Measurements from ENCODE around the gene SHROOM2. TPM values are rescaled to one million over a fixed set of nuclear protein-coding genes. Genes with fewer than 3 reads are reported as not detected.

SHROOM2 gene
- total RNA-seq, 1 donor from 2014 or later: 1.8 TPM

- no peak for FAIRE-seq
These were observed 74.6 kb downstream of the SHROOM2 start for GRCh38 chrX:9860826-9861225.

GRCh38 chrX:9861711-9862110 lies 75.5 kb downstream of the SHROOM2 start:
- Histone ChIP-seq H3K36me3 (ENCODE audit: control insufficient read depth, insufficient read depth, low read length) (no peaks in the 10 kb centered on the region), H3K4me3 (ENCODE audit: low read depth, low read length) (no peak overlapping the region), H3K27me3 (ENCODE audit: control insufficient read depth, insufficient read depth, low read length) (no peaks in the 10 kb centered on the region)
- no peak for TF ChIP-seq CTCF (IDR thresholded peaks at IDR 0.05; ENCODE audit: insufficient read depth, low read length, severe bottlenecking)
- FAIRE-seq (peak; percentile 7), DNase-seq (ENCODE audit: low read depth) (no peak)

More at GRCh38 chrX:9860826-9861225, 74.6 kb downstream of the SHROOM2 start:
- TF ChIP-seq CTCF (IDR thresholded peaks at IDR 0.05; ENCODE audit: insufficient read depth, low read length, severe bottlenecking): no peak
- no peaks in the 10 kb centered on the region for H3K36me3 ChIP-seq (ENCODE audit: control insufficient read depth, insufficient read depth, low read length)
- no peak overlapping the region for H3K4me3 ChIP-seq (ENCODE audit: low read depth, low read length)
- peak; percentile 28 for DNase-seq (ENCODE audit: low read depth)
- H3K27me3 ChIP-seq (ENCODE audit: control insufficient read depth, insufficient read depth, low read length): no peaks in the 10 kb centered on the region

- DNase-seq (ENCODE audit: low read depth) (no peak), FAIRE-seq (no peak)
- Histone ChIP-seq H3K4me3 (ENCODE audit: low read depth, low read length) (no peak overlapping the region), H3K27me3 (ENCODE audit: control insufficient read depth, insufficient read depth, low read length) (no peaks in the 10 kb centered on the region), H3K36me3 (ENCODE audit: control insufficient read depth, insufficient read depth, low read length) (no peaks in the 10 kb centered on the region)
- no peak for TF ChIP-seq CTCF (IDR thresholded peaks at IDR 0.05; ENCODE audit: insufficient read depth, low read length, severe bottlenecking)
These were observed 76.3 kb downstream of the SHROOM2 start for GRCh38 chrX:9862525-9862924.

GRCh38 chrX:9862953-9863352 lies 76.7 kb downstream of the SHROOM2 start:
- no peaks in the 10 kb centered on the region for H3K36me3 ChIP-seq (ENCODE audit: control insufficient read depth, insufficient read depth, low read length)

GRCh38 chrX:9864011-9864410 lies 77.8 kb downstream of the SHROOM2 start:
- Histone ChIP-seq H3K4me3 (ENCODE audit: low read depth, low read length) (no peak overlapping the region), H3K36me3 (ENCODE audit: control insufficient read depth, insufficient read depth, low read length) (no peaks in the 10 kb centered on the region), H3K27me3 (ENCODE audit: control insufficient read depth, insufficient read depth, low read length) (no peaks in the 10 kb centered on the region)
- FAIRE-seq (no peak), DNase-seq (ENCODE audit: low read depth) (peak; percentile 28)
- TF ChIP-seq CTCF (IDR thresholded peaks at IDR 0.05; ENCODE audit: insufficient read depth, low read length, severe bottlenecking): no peak

More at GRCh38 chrX:9862953-9863352, 76.7 kb downstream of the SHROOM2 start:
- FAIRE-seq: no peak
- DNase-seq (ENCODE audit: low read depth): no peak
- TF ChIP-seq CTCF (IDR thresholded peaks at IDR 0.05; ENCODE audit: insufficient read depth, low read length, severe bottlenecking): no peak
- no peaks in the 10 kb centered on the region for H3K27me3 ChIP-seq (ENCODE audit: control insufficient read depth, insufficient read depth, low read length)
- H3K4me3 ChIP-seq (ENCODE audit: low read depth, low read length): no peak overlapping the region

- Histone ChIP-seq H3K27me3 (ENCODE audit: control insufficient read depth, insufficient read depth, low read length) (no peaks in the 10 kb centered on the region), H3K4me3 (ENCODE audit: low read depth, low read length) (no peak overlapping the region), H3K36me3 (ENCODE audit: control insufficient read depth, insufficient read depth, low read length) (no peaks in the 10 kb centered on the region)
- FAIRE-seq (no peak), DNase-seq (ENCODE audit: low read depth) (peak; percentile 68)
- TF ChIP-seq CTCF (IDR thresholded peaks at IDR 0.05; ENCODE audit: insufficient read depth, low read length, severe bottlenecking): no peak
These were observed 79.7 kb downstream of the SHROOM2 start for GRCh38 chrX:9865804-9866472.
